Femur (tissue), 1 donor: Measurements from ENCODE around the gene ARHGAP15.
"Not testable (repeated sequence)": the region's sequence is repeated elsewhere in the genome, so short reads cannot be mapped to it uniquely, and the experiment has no call there.

Source experiments
- DNase-seq: peaks from one replicate; pipeline ENCODE4 v3.0.0-alpha.2; 2017

ARHGAP15 gene

GRCh38 chr2:143499061-143499460 is 369.8 kb downstream of the ARHGAP15 start:
- no peak for DNase-seq

DNA sequence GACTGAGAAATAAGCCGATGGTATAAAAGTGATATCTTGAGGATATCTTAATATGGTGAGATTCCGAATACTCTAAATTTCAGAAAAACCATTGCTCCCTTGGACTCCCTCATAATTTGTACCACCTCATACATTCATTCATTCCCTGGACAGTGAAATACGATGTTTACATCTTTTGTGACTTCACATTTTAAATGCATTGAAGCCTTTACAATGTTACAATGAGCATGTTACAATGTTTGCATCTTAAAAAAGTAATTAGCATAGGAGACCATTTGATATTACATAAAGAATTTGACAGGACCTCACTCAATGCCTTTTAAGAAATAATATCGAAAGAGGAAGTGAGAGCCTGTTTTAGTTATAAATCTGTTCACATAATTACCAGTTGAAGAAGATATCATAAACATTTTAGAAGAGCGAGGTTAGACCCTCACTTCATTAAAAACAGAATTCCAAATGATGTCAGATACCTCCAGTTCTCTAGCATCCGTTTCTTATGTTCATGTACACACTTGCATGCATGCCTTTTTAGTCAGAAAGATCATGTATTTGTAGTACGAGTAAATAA is 372.0 kb downstream of the ARHGAP15 start:
- DNase-seq = no peak

GRCh38 chr2:143503280-143503679 is 374.1 kb downstream of the ARHGAP15 start:
- DNase-seq = no peak

DNA sequence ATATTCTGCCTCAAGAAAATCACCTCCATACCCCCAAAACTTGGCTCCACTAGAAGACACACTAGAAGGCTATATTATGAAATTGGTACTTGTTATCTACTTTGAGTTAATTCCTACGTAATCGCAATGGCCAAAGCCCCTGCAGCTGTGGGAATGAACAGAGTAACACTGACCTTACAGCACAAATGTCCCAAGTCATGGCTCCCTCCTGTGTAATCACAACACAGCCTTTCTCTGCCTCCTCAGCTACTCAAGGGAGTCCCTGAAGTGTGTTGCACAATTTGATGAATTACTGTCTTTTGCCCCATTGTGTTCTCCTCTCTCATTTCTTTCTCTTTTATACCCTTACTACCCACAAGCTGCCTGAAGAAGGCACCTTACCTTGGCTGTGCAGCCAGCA is 375.2 kb downstream of the ARHGAP15 start:
- no peak for DNase-seq

- no peak for DNase-seq
These were observed 376.3 kb downstream of the ARHGAP15 start for GRCh38 chr2:143505542-143505941.

GRCh38 chr2:143513081-143513480 is 383.9 kb downstream of the ARHGAP15 start:
- DNase-seq = peak; percentile 51

- DNase-seq = no peak
These were observed 385.2 kb downstream of the ARHGAP15 start for GRCh38 chr2:143514413-143514812.

- DNase-seq = no peak
These were observed 386.1 kb downstream of the ARHGAP15 start for GRCh38 chr2:143515318-143515717.

DNA sequence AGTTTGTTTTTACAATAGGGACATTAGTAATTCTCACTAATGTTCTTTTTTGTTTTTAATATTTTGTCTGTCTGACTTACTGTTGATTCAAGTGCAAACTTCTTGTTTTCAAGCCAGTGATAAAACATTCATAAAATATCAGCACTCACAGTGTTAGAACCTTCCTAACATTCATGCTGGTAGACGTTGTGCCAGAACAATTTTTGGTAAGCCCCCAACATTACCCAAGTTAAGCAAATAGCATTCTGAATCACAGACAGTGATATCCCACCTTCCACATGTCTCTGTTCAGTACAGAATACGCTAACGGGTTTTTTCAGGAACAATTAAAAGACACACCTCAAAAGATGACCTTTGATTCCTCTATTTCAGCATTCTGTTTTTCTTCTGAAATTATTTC is 390.3 kb downstream of the ARHGAP15 start:
- DNase-seq = no peak

GRCh38 chr2:143521396-143521795 is 392.2 kb downstream of the ARHGAP15 start:
- peak; percentile 32 for DNase-seq

- DNase-seq = no peak
These were observed 393.5 kb downstream of the ARHGAP15 start for GRCh38 chr2:143522699-143523098.

DNA sequence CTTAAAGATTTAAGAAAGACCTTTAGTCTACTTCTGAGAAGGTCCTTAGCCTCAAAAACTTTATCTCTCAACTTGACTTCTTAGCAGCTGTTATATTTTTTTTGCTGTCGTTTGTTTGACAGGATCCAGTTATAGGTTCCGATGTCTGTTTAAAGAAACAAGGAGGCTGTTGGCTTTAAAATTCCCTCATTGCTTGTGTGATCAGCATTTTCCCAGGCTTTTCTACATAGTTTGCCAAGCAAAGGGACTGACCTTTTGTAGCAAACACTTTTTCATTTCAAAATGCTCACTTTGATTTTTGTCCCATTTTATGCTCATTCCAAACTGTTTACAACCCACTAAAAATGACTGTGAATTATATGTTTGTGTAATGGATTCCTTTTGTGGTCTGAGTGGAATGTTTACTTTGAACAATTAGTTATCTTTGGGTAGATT is 394.9 kb downstream of the ARHGAP15 start:
- no peak for DNase-seq

DNA sequence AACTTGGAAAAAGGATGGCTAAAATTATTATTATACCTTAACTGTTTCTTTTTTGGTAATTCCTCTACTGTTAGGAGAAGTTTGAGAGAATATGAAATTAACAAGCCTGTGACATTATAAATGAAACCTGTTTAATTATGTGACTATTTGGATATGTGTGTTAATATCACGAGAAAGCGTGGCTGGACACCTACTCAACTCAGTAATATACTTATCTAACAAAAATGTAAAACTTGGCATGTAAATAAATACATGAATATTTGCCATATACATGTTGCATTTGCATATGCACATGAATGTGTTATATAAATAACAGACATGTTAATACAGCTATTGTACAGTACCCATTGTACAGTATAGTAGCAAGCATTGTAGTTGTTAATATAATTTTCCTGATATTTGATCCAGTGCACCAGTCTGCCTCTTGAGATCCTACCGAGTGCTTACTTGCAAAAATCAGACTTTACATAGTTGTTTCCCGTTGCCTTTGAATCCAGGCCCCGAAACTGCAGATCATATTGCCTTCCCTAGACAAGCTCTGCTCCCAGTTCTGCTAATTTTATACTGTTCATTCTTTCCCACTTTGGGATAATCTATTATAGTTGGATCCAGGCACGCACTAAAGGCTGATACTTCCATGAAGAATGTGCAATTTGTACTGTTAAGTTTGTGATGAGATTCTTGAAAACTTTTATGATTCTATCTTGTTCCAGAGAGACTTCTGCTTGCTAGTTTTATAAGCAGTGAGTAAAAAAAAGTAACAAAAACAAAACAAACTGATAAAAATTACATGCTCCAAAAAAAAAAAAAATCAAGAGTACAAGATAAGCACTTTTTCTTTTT is 395.6 kb downstream of the ARHGAP15 start:
- peak; percentile 51 for DNase-seq

DNA sequence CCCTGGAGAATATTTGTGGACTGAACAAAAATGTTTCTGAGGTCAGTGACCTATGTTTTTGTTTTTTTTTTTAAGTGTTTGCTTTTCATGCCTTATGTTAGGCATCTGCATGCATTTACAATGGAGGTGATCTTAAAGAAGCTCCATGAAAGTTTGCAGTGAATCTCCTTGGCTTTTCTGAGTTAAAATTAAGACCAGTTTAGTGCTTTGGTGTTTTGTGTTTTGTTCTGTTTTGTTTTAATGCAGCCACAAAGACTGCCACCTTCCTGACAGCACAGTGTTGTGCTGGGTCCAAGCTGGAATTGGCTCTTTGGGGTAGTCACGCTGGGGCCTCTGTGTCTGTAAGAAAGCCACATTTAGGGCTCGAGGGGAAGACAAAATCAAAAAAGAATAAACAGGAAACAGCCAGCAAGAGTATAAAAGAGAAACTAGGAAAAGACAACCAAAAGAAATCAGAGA is 396.2 kb downstream of the ARHGAP15 start:
- DNase-seq = no peak

GRCh38 chr2:143526498-143526897 is 397.3 kb downstream of the ARHGAP15 start:
- no peak for DNase-seq

- DNase-seq = no peak
These were observed 398.8 kb downstream of the ARHGAP15 start for GRCh38 chr2:143528021-143528420.

- no peak for DNase-seq
These were observed 400.0 kb downstream of the ARHGAP15 start for GRCh38 chr2:143529118-143529720.

DNA sequence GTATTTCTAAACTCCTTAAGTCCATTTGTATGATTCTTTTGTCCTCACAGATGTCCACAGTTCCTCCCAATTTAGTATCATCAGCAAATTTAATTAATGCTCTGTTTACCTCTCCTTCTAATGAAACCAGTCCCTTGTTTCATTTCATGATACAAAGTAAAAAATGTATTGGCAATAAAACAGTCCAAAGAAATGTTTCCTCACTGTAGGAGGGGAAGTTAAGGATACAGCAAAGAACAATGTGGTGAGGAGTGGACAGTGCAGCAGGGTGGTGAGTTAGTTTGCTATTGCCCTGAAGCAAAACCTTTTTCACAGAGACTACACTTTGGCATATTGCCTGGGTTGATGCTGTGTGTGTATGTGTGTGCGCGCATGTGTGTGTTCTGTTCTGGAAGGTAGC is 401.5 kb downstream of the ARHGAP15 start:
- no peak for DNase-seq

GRCh38 chr2:143532061-143532460 is 402.8 kb downstream of the ARHGAP15 start:
- no peak for DNase-seq

DNA sequence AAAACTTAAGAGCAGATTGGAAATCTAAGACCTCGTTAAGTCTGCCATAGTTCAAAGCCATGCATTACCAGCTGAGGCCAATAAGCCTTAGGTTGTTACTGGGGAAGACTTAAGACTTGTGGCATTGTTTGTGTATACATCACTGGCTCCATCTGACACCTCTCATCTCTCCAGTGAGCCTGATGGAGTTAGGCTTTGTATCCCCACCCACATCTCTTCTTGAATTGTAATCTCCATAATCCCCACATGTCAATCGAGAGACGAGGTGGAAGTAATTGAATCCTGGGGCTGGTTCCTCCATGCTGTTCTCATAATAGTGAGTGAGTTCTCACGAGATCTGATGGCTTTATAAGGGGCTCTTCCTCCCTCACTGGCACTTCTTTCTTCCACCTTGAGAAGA is 404.6 kb downstream of the ARHGAP15 start:
- no peak for DNase-seq

- no peak for DNase-seq
These were observed 406.6 kb downstream of the ARHGAP15 start for GRCh38 chr2:143535802-143536201.

DNA sequence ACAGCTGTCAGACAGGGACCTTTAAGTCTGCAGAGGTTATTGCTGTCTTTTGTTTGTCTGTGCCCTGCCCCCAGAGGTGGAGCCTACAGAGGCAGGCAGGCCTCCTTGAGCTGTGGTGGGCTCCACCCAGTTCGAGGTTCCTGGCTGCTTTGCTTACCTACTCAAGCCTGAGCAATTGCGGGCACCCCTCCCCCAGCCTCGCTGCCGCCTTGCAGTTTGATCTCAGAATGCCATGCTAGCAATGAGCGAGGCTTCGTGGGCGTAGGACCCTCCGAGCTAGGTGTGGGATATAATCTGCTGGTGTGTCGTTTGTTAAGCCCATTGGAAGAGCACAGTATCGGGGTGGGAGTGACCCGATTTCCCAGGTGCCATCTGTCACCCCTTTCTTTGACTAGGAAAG is 412.7 kb downstream of the ARHGAP15 start:
- DNase-seq = not testable (repeated sequence)

- DNase-seq = no peak
These were observed 416.1 kb downstream of the ARHGAP15 start for GRCh38 chr2:143545059-143545948.
